ENCODE results near the gene SIN3B. TPM values are rescaled to one million over a fixed set of nuclear protein-coding genes. Genes with fewer than 3 reads are reported as not detected.

Gene SIN3B
- polyA plus RNA-seq, 2 of the 4 experiments (the other 2 are of a cell fraction) = 12.2 to 21.3 TPM

- TF ChIP-seq, protein P1, sequence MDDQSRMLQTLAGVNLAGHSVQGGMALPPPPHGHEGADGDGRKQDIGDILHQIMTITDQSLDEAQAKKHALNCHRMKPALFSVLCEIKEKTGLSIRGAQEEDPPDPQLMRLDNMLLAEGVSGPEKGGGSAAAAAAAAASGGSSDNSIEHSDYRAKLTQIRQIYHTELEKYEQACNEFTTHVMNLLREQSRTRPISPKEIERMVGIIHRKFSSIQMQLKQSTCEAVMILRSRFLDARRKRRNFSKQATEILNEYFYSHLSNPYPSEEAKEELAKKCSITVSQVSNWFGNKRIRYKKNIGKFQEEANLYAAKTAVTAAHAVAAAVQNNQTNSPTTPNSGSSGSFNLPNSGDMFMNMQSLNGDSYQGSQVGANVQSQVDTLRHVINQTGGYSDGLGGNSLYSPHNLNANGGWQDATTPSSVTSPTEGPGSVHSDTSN (IDR thresholded peaks at IDR 0.05) = no peak
- no peak for TF ChIP-seq JUNB (IDR thresholded peaks at IDR 0.05)
- no peak for TF ChIP-seq CHD4 (IDR thresholded peaks at IDR 0.05; ENCODE audit: borderline replicate concordance)
- TF ChIP-seq ZNF302 (CRISPR knock-in tag; IDR thresholded peaks at IDR 0.05) = no peak
These were observed 21.5 kb upstream of the SIN3B start (continued) for GRCh38 chr19:16807549-16808284.

DNA sequence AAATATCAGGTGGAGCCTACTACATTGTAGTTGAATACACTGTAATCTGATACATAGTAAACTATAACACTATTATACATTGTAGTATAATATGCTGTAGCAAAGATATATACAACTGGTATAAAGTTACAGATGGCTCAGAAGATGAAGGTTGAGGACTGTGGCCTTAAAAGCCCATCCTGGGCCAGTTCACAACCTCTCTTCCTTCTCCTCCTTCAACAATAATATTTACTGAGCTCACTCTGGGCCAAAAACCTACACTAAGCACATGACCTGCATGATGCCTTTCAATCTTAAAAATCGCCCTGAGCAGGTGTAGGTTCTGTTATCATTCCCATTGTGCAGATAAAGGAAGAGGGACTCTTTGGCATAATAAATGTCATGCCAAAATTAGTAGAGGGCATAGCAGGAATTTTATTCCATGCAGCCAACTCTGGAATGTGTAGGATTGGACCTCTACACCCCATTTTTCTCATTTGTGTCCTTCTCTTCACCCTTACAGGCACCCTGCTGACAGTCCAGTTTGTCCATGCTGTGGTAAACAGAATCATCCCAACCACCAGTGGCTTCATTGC, 14.6 kb upstream of the SIN3B start:
- no peak for DNase-seq (ENCODE audit: low read depth in 1 of 2, low spot score in 1 of 2)
- FAIRE-seq = no peak
- TF ChIP-seq EHMT2 (IDR thresholded peaks at IDR 0.05; ENCODE audit: low read depth) = no peak
- POLR2A ChIA-PET = interaction anchor here (0.6 kb wide), 1 partner anchor 51 kb away, joined by 7 read pairs; no protein-coding TSS in a partner anchor
- no peaks in the 10 kb centered on the region for H3K9me3 ChIP-seq
- no peak for ATAC-seq
- no peak overlapping the region for H3K4me2 ChIP-seq
- H3K4me3 ChIP-seq = no peak overlapping the region
- no peaks in the 10 kb centered on the region for H3K4me1 ChIP-seq
- CTCF ChIA-PET = interaction anchor here (0.9 kb wide), 1 partner anchor 35 kb away, joined by 3 read pairs; no protein-coding TSS in a partner anchor
- H3K27ac ChIP-seq = no peak overlapping the region
- 21% methylated on average over 1 of the region's 1 CpG for WGBS (ENCODE audit: missing lambda C conversion rate)

GRCh38 chr19:16820056-16820455, 9.1 kb upstream of the SIN3B start:
- ATAC-seq (no peak), FAIRE-seq (no peak), DNase-seq (ENCODE audit: low read depth in 1 of 2, low spot score in 1 of 2) (no peak)
- WGBS (ENCODE audit: missing lambda C conversion rate) = 69% methylated on average over 1 of the region's 1 CpG
- TF ChIP-seq TP53 (CRISPR knock-in tag; IDR thresholded peaks at IDR 0.05) (no peak), KDM5A (IDR thresholded peaks at IDR 0.05) (no peak), CHD4 (IDR thresholded peaks at IDR 0.05; ENCODE audit: borderline replicate concordance) (no peak), CHD2 (IDR thresholded peaks at IDR 0.05; ENCODE audit: low read length, partially characterized antibody) (no peak), JUNB (IDR thresholded peaks at IDR 0.05) (no peak), CBX8 (IDR thresholded peaks at IDR 0.05) (no peak), CEBPB (IDR thresholded peaks at IDR 0.05) (no peak), KDM1A (IDR thresholded peaks at IDR 0.05; ENCODE audit: low read depth) (no peak), GATA3 (IDR thresholded peaks at IDR 0.05; ENCODE audit: borderline replicate concordance) (no peak), MAFK (IDR thresholded peaks at IDR 0.05; ENCODE audit: partially characterized antibody) (no peak), ZFP36 (IDR thresholded peaks at IDR 0.05; ENCODE audit: borderline replicate concordance, partially characterized antibody) (no peak)
- TF ChIP-seq, protein P2, sequence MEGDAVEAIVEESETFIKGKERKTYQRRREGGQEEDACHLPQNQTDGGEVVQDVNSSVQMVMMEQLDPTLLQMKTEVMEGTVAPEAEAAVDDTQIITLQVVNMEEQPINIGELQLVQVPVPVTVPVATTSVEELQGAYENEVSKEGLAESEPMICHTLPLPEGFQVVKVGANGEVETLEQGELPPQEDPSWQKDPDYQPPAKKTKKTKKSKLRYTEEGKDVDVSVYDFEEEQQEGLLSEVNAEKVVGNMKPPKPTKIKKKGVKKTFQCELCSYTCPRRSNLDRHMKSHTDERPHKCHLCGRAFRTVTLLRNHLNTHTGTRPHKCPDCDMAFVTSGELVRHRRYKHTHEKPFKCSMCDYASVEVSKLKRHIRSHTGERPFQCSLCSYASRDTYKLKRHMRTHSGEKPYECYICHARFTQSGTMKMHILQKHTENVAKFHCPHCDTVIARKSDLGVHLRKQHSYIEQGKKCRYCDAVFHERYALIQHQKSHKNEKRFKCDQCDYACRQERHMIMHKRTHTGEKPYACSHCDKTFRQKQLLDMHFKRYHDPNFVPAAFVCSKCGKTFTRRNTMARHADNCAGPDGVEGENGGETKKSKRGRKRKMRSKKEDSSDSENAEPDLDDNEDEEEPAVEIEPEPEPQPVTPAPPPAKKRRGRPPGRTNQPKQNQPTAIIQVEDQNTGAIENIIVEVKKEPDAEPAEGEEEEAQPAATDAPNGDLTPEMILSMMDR (IDR thresholded peaks at IDR 0.05) = no peak
- TF ChIP-seq, protein P3, sequence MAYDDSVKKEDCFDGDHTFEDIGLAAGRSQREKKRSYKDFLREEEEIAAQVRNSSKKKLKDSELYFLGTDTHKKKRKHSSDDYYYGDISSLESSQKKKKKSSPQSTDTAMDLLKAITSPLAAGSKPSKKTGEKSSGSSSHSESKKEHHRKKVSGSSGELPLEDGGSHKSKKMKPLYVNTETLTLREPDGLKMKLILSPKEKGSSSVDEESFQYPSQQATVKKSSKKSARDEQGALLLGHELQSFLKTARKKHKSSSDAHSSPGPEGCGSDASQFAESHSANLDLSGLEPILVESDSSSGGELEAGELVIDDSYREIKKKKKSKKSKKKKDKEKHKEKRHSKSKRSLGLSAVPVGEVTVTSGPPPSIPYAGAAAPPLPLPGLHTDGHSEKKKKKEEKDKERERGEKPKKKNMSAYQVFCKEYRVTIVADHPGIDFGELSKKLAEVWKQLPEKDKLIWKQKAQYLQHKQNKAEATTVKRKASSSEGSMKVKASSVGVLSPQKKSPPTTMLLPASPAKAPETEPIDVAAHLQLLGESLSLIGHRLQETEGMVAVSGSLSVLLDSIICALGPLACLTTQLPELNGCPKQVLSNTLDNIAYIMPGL (CRISPR knock-in tag; IDR thresholded peaks at IDR 0.05; ENCODE audit: borderline replicate concordance) = no peak
- TF ChIP-seq, protein P4, sequence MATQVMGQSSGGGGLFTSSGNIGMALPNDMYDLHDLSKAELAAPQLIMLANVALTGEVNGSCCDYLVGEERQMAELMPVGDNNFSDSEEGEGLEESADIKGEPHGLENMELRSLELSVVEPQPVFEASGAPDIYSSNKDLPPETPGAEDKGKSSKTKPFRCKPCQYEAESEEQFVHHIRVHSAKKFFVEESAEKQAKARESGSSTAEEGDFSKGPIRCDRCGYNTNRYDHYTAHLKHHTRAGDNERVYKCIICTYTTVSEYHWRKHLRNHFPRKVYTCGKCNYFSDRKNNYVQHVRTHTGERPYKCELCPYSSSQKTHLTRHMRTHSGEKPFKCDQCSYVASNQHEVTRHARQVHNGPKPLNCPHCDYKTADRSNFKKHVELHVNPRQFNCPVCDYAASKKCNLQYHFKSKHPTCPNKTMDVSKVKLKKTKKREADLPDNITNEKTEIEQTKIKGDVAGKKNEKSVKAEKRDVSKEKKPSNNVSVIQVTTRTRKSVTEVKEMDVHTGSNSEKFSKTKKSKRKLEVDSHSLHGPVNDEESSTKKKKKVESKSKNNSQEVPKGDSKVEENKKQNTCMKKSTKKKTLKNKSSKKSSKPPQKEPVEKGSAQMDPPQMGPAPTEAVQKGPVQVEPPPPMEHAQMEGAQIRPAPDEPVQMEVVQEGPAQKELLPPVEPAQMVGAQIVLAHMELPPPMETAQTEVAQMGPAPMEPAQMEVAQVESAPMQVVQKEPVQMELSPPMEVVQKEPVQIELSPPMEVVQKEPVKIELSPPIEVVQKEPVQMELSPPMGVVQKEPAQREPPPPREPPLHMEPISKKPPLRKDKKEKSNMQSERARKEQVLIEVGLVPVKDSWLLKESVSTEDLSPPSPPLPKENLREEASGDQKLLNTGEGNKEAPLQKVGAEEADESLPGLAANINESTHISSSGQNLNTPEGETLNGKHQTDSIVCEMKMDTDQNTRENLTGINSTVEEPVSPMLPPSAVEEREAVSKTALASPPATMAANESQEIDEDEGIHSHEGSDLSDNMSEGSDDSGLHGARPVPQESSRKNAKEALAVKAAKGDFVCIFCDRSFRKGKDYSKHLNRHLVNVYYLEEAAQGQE (IDR thresholded peaks at IDR 0.05) = no peak
- Histone ChIP-seq H3K4me1 (peaks cover 22% of the 10 kb centered on the region), H3K27ac (no peak overlapping the region), H3K4me2 (no peak overlapping the region), H3K9me3 (no peaks in the 10 kb centered on the region), H3K4me3 (no peak overlapping the region)
- CTCF ChIA-PET = interaction anchor here (1.1 to 1.2 kb wide), 2 partner anchors 41 to 48 kb away, joined by 3 read pairs; no protein-coding TSS in a partner anchor
- POLR2A ChIA-PET = no interaction called here
